Spleen (tissue), 11 donors: ENCODE measurements around the gene POU2F1. TPM values are rescaled to one million over a fixed set of nuclear protein-coding genes. Genes with fewer than 3 reads are reported as not detected.
A peak's percentile ranks its signal among the peaks of the same experiment; 100 is the strongest.

Experiments
- DNase-seq: peaks from one replicate; pipeline ENCODE4 v3.0.0-alpha.2; 2020
- H3K27ac ChIP-seq, 8 donors: fragments of 200-600 bp; sonication (generic) in 7 of 8; 1 replicate in 4 of 8; 2 replicates in 4 of 8; pipeline versions ENCODE4 v1.5.0 to v1.8.0; 2016 to 2021; ENCODE audit warnings: inconsistent platforms in 4 of 8, mild to moderate bottlenecking in 4 of 8, moderate library complexity in 1 of 8
- H3K27me3 ChIP-seq, 7 donors: fragments of 200-600 bp; sonication (generic) in 6 of 7; replicated peaks in 1 of 7; 1 replicate in 4 of 7; 2 replicates in 3 of 7; pipeline versions ENCODE4 v1.5.0 to v1.8.0; 2016 to 2021; ENCODE audit warnings: inconsistent platforms in 3 of 7, mild to moderate bottlenecking in 1 of 7
- H3K36me3 ChIP-seq, 6 donors: fragments of 200-600 bp; sonication (generic) in 5 of 6; 1 replicate in 4 of 6; 2 replicates in 2 of 6; pipeline versions ENCODE4 v1.5.0 to v1.8.0; 2016 to 2021; ENCODE audit warnings: inconsistent platforms in 2 of 6
- H3K4me1 ChIP-seq, 6 donors: fragments of 200-600 bp; sonication (generic) in 5 of 6; 1 replicate in 3 of 6; 2 replicates in 3 of 6; pipeline versions ENCODE4 v1.5.0 to v1.8.0; 2016 to 2021; ENCODE audit warnings: inconsistent platforms in 3 of 6
- H3K4me3 ChIP-seq, 8 donors: fragments of 200-600 bp; sonication (generic) in 7 of 8; 1 replicate in 4 of 8; 2 replicates in 4 of 8; pipeline versions ENCODE4 v1.5.0 to v1.8.0; 2016 to 2021; ENCODE audit warnings: inconsistent platforms in 4 of 8, mild to moderate bottlenecking in 4 of 8, moderate library complexity in 2 of 8
- H3K9me3 ChIP-seq, 8 donors: fragments of 200-600 bp; sonication (generic) in 7 of 8; 1 replicate in 4 of 8; 2 replicates in 4 of 8; pipeline versions ENCODE4 v1.5.0 to v1.8.0; 2016 to 2021; ENCODE audit warnings: inconsistent platforms in 4 of 8
- CTCF ChIP-seq, 11 experiments: fragments of 200-600 bp in 7 of 11; fragments of 450-650 bp in 4 of 11; sonication (generic) in 4 of 11; IDR thresholded peaks in 8 of 11; conservative IDR thresholded peaks in 3 of 11; 1 replicate in 7 of 11; 2 replicates in 4 of 11; pipeline versions ENCODE4 v1.4.0 to v1.8.0; 2016 to 2021; ENCODE audit warnings: antibody characterized with exemption in 11 of 11, inconsistent platforms in 4 of 11, mild to moderate bottlenecking in 1 of 11
- POLR2A ChIP-seq, 3 donors: fragments of 450-650 bp; IDR thresholded peaks; one replicate each; pipeline ENCODE4 v1.5.1; 2017; ENCODE audit warnings: antibody characterized with exemption in 3 of 3, mild to moderate bottlenecking in 1 of 3
- POLR2AphosphoS5 ChIP-seq, 3 donors: sonication (generic); formaldehyde crosslinking; IDR thresholded peaks; one replicate each; pipeline ENCODE4 v1.5.1; 2017; ENCODE audit warnings: antibody characterized with exemption in 3 of 3
- WGBS, 5 donors: extraction: QIAGEN DNeasy Blood & Tissue Kit in 3 of 5; methylation state at CpG; one replicate each; pipeline versions ENCODE4 v1.1.5 to v1.1.7; 2013 to 2018; 5-methylcytosine and 5-hydroxymethylcytosine counted together
- intact Hi-C: fragments of 100-400 bp; cut with DNase I; formaldehyde crosslinking; loops from one replicate; pipeline ENCODE4 v1.15.0; 2023; ENCODE audit warnings: low total_unique reads
- polyA plus RNA-seq, 3 donors: library from polyadenylated mRNA; stranded (reverse); fragments of 200-250 nt; gene quantifications; one replicate each; pipeline ENCODE4 v1.2.1, GENCODE V29; 2013
- total RNA-seq, 7 donors: library from RNA; depleted of rRNA in 3 of 7; stranded (reverse); fragments of >200 nt in 3 of 7; fragmentation: NEBNext Ultra II Directional in 4 of 7; extraction: Animal tissue kit (Norgen Biotek cat#: 25700) in 4 of 7; gene quantifications; one replicate each; pipeline versions ENCODE4 v1.1.0 to v1.2.1, GENCODE V29; 2016 to 2021
- donor health status: healthy with polysubstance abuse.
- donor health status: DM: no; HTN: no; CAD: no; lungs with moderate emphysema.
- donor health status: DM: no; HTN: no; CAD: no.
- donor health status: Bipolar disorder and iron deficiency.
- donor health status: healthy.
- donor health status: DM: no; HTN: no; CAD: no.
- donor health status: DM: yes; HTN: yes; CAD: no.

Gene POU2F1
- total and polyA plus RNA-seq, 10 donors, result 1.8 to 60.3 (median 27.4) TPM

GRCh38 chr1:167467126-167467710, 246.5 kb downstream of the POU2F1 start:
- Histone ChIP-seq H3K4me1 (peaks cover 0 to 41% (median 6%) of the 10 kb centered on the region in 6 donors), H3K36me3 (no peaks in the 10 kb centered on the region), H3K9me3 (no peaks in the 10 kb centered on the region), H3K27ac (peak overlapping the region in 1 of 8 donors; percentile 14), H3K4me3 (no peak overlapping the region), H3K27me3 (no peaks in the 10 kb centered on the region)
- WGBS, 5 donors, result 89 to 97% (median 92%) methylated on average over 15 of the region's 15 CpGs
- intact Hi-C loops, result no loop called here
- TF ChIP-seq CTCF (IDR thresholded peaks at IDR 0.05 in 8 of 11, conservative IDR thresholded peaks at IDR 0.05 in 3 of 11) (no peak), POLR2AphosphoS5 (IDR thresholded peaks at IDR 0.05) (no peak)
- DNase-seq, result no peak

GRCh38 chr1:167467752-167468151, 247.1 kb downstream of the POU2F1 start:
- Histone ChIP-seq H3K36me3 (no peaks in the 10 kb centered on the region), H3K27ac (peak overlapping the region in 1 of 8 donors; percentile 14), H3K27me3 (no peaks in the 10 kb centered on the region), H3K4me1 (peaks cover 0 to 46% (median 6%) of the 10 kb centered on the region in 6 donors), H3K4me3 (no peak overlapping the region), H3K9me3 (no peaks in the 10 kb centered on the region)
- TF ChIP-seq POLR2AphosphoS5 (IDR thresholded peaks at IDR 0.05) (no peak), POLR2A (IDR thresholded peaks at IDR 0.05) (no peak), CTCF (IDR thresholded peaks at IDR 0.05 in 8 of 11, conservative IDR thresholded peaks at IDR 0.05 in 3 of 11) (no peak)
- intact Hi-C loops, result no loop called here
- DNase-seq, result no peak
- WGBS, 5 donors, result 79 to 90% (median 87%) methylated on average over 9 of the region's 9 CpGs

- Histone ChIP-seq H3K27ac (peak overlapping the region in 1 of 8 donors; percentile 6), H3K4me1 (peaks cover 0 to 50% (median 8%) of the 10 kb centered on the region in 6 donors), H3K36me3 (no peaks in the 10 kb centered on the region), H3K4me3 (no peak overlapping the region), H3K27me3 (no peaks in the 10 kb centered on the region), H3K9me3 (no peaks in the 10 kb centered on the region)
- 66 to 87% (median 80%) methylated on average over 7 of the region's 7 CpGs for WGBS, 5 donors
- intact Hi-C loops, result no loop called here
- DNase-seq, result no peak
- TF ChIP-seq CTCF (IDR thresholded peaks at IDR 0.05 in 8 of 11, conservative IDR thresholded peaks at IDR 0.05 in 3 of 11), result no peak
- no peak for TF ChIP-seq POLR2A (IDR thresholded peaks at IDR 0.05)
- TF ChIP-seq POLR2AphosphoS5 (IDR thresholded peaks at IDR 0.05), result no peak
These were observed 248.7 kb downstream of the POU2F1 start for GRCh38 chr1:167469280-167469965.

GRCh38 chr1:167471568-167471967, 250.9 kb downstream of the POU2F1 start:
- Histone ChIP-seq H3K27me3 (no peaks in the 10 kb centered on the region), H3K4me3 (no peak overlapping the region), H3K27ac (no peak overlapping the region), H3K4me1 (peaks cover 0 to 51% (median 4%) of the 10 kb centered on the region in 6 donors), H3K9me3 (no peaks in the 10 kb centered on the region), H3K36me3 (no peaks in the 10 kb centered on the region)
- TF ChIP-seq CTCF (IDR thresholded peaks at IDR 0.05 in 8 of 11, conservative IDR thresholded peaks at IDR 0.05 in 3 of 11) (no peak), POLR2A (IDR thresholded peaks at IDR 0.05) (no peak), POLR2AphosphoS5 (IDR thresholded peaks at IDR 0.05) (no peak)
- DNase-seq, result no peak
- WGBS, 5 donors, result 76 to 92% (median 86%) methylated on average over 5 of the region's 5 CpGs
- intact Hi-C loops, result no loop called here
